Measurements from ENCODE around the gene CADM4. TPM values are rescaled to one million over a fixed set of nuclear protein-coding genes. Genes with fewer than 3 reads are reported as not detected.
"Not testable (repeated sequence)": the region's sequence is repeated elsewhere in the genome, so short reads cannot be mapped to it uniquely, and the experiment has no call there.

The CADM4 gene
- 10.3 TPM for total RNA-seq

- DNase-seq: peak; percentile 45
These were observed at the start of gene CADM4 for GRCh38 chr19:43639519-43640423. Gene CADM4, minus strand, starts transcription at chr19:43639850. Its CDS starts 60 bp downstream, at chr19:43639790.

- no peak for DNase-seq
These were observed 48.5 kb upstream of the CADM4 start for GRCh38 chr19:43688059-43688701.

- DNase-seq: no peak
These were observed 48.0 kb upstream of the CADM4 start for GRCh38 chr19:43687660-43687997.

- DNase-seq: no peak
These were observed 44.7 kb upstream of the CADM4 start for GRCh38 chr19:43684326-43684725.

GRCh38 chr19:43683905-43684304, 44.3 kb upstream of the CADM4 start:
- DNase-seq: no peak

- no peak for DNase-seq
These were observed 43.4 kb upstream of the CADM4 start for GRCh38 chr19:43682824-43683661.

- DNase-seq: not testable (repeated sequence)
These were observed 42.6 kb upstream of the CADM4 start for GRCh38 chr19:43682269-43682668.

GRCh38 chr19:43681821-43682220, 42.2 kb upstream of the CADM4 start:
- DNase-seq: no peak

GRCh38 chr19:43678512-43679261, 39.0 kb upstream of the CADM4 start:
- DNase-seq: no peak

GRCh38 chr19:43675906-43676305, 36.3 kb upstream of the CADM4 start:
- no peak for DNase-seq

- DNase-seq: peak; percentile 35
These were observed 35.7 kb upstream of the CADM4 start for GRCh38 chr19:43675269-43675879.

- no peak for DNase-seq
These were observed 34.9 kb upstream of the CADM4 start for GRCh38 chr19:43674596-43674995.

GRCh38 chr19:43674183-43674582, 34.5 kb upstream of the CADM4 start:
- no peak for DNase-seq

GRCh38 chr19:43673637-43674036, 34.0 kb upstream of the CADM4 start:
- no peak for DNase-seq

GRCh38 chr19:43672061-43672679, 32.5 kb upstream of the CADM4 start:
- no peak for DNase-seq

- peak; percentile 97 for DNase-seq
These were observed 28.9 kb upstream of the CADM4 start for GRCh38 chr19:43668406-43669109.

GRCh38 chr19:43667876-43668405, 28.3 kb upstream of the CADM4 start:
- DNase-seq: no peak

- DNase-seq: no peak
These were observed 27.7 kb upstream of the CADM4 start for GRCh38 chr19:43667126-43667875.

GRCh38 chr19:43664018-43664417, 24.4 kb upstream of the CADM4 start:
- no peak for DNase-seq
